NCI-H2196 treated with DMSO at 0.1 percent for 48 hours (cell line): ENCODE data around the gene ZNF304.
"Not testable (repeated sequence)": the region's sequence is repeated elsewhere in the genome, so short reads cannot be mapped to it uniquely, and the experiment has no call there.

Experiments used
- DNase-seq: peaks from one replicate; lab custom pipeline; 2025; ENCODE audit not compliant: unreplicated experiment; lab: John Stamatoyannopoulos, UW

The ZNF304 gene

GRCh38 chr19:57359300-57359699 is 8.2 kb downstream of the ZNF304 start:
- no peak for DNase-seq

- no peak for DNase-seq
These were observed 11.3 kb downstream of the ZNF304 start for GRCh38 chr19:57362419-57362818.

- peak; percentile 97 for DNase-seq
These were observed 12.1 kb downstream of the ZNF304 start, which contains the start of the genes TRAPPC2B and ZNF547 for GRCh38 chr19:57362997-57363687. Gene TRAPPC2B, plus strand, starts transcription at chr19:57363551. Its CDS starts 1,283 bp downstream, at chr19:57364834. Gene ZNF547, plus strand, starts transcription at chr19:57363551. Its CDS starts 5,005 bp downstream, at chr19:57368556.

- no peak for DNase-seq
These were observed 12.7 kb downstream of the ZNF304 start for GRCh38 chr19:57363688-57364181.

DNA sequence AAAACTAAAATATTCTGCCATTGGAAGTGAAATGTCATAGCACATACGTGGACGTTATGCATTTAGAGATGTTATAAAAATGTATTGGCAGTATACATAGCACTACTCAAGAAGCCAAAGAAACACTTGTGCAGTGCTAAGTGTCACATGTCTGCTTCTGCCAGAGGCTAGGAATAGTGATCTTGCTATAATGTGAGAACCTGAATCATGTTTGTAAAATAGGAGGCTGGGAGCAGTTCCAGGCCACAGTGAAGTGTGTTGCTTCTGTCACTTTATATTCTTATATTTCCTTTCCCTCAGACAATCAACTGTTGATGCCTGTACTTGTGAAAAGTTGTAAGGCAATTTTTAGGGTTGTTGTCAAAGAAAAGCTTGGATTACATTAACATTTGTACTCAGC is 15.7 kb downstream of the ZNF304 start:
- DNase-seq = no peak

DNA sequence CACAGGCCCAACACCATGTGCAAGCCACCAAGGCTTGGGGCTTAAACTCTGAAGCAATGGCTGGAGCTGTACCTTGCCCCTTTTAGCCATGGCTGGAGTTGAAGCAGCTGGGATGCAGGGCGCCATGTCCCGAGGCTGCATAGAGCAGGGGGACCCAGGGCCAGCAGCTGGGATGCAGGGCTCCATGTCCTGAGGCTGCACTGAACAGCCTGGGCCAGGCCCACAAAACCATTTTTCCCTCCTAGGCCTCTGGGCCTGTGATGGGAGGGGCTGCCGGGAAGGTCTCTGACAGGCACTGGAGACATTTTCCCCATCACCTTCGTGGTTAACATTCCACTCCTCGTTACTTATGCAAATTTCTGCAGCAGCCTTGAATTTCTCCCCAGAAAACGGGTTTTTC is 23.1 kb downstream of the ZNF304 start:
- no peak for DNase-seq

DNA sequence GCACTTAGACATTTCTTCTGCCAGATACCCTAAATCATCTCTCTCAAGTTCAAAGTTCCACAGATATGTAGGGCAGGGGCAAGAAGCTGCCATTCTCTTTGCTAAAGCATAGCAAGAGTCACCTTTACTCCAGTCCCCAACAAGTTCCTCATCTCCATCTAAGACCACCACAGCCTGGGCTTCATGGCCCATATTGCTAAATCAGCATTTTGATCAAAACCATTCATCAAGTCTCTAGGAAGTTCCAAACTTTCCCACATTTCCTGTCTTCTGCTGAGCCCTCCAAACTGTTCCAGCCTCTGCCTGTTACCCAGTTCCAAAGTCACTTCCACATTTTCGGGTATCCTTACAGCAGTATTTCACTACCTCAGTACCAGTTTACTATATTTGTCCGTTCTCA is 23.6 kb downstream of the ZNF304 start:
- DNase-seq = not testable (repeated sequence)

DNA sequence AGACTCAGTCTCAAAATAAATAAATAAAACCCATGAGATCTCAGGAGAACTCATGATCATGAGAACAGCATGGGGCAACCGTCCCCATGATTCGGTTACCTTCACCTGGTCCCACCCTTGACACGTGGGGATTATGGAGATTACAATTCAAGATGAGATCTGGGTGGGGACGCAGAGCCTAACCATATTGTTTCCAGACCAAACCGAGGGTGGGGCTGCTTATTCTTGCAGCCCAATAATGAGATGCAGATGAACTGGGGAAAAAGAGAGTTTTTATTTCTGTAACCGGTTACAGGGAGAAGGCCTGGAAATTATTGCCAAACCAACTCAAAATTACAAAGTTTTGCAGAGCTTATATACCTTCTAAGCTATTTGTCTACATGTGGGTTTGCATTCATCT is 25.1 kb downstream of the ZNF304 start:
- no peak for DNase-seq

- DNase-seq = no peak
These were observed 26.6 kb downstream of the ZNF304 start for GRCh38 chr19:57377498-57378146.

GRCh38 chr19:57380923-57381322 is 29.9 kb downstream of the ZNF304 start:
- no peak for DNase-seq

DNA sequence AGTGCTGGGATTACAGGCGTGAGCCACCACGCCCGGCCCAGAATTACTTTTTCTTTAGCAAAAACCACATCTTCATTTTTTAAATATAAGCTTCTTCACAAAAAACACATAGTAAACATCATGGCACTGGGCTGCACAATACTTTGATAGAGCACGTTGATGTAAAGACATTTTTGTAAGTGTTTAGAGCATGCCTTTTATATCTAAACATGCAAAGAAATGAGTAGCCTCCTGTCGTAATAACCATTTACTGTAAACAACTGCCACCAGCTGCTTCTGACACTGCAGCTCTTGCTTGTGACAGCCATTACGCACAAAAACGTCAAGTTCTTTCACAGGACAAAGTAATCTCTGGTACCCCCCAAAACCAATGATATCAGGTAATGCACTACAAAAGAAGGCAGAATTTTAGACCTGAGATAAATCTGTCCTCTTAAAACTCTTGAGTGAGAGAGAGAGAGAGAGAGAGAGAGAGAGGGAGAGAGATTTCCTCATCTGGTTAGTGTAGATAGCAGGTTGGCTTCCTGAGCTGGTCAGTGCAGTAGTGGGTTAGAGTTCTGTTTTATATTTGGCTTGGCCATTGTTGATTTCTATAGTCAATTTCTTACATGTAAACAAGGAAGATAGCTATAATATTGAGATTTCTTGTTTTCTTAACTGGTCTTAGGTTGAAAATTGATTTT is 31.9 kb downstream of the ZNF304 start:
- no peak for DNase-seq

DNA sequence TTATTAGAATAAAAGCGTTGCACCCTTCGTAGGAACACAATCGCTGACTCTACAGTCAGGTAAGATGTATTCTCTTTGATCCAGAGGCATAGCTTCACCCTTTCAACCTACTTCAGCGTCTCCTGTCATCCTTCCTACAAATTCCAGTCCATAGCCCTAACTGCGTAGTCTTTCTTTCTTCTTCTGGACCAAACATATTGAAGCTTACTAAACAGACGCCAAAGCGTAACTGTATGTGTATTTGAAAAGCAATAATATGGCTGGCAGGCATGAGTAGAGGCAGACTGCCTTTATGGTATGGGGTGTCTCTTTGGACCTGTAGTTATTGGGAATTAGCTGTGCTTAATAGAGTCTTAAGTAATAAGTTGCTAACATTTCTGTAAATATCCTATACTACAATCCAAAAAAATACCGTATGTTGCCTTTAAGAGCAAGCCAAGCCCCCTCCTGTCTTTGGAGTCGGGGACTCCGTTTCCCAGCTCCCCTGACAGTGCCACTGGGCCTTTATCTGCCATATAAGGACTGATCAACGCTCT is 38.2 kb downstream of the ZNF304 start:
- no peak for DNase-seq

GRCh38 chr19:57389730-57390598 is 38.9 kb downstream of the ZNF304 start, which contains the start of gene ZNF548:
Gene ZNF548, plus strand, starts transcription at chr19:57389854. Its CDS starts 246 bp downstream, at chr19:57390100.
- peak; percentile 94 for DNase-seq

GRCh38 chr19:57395710-57396109 is 44.6 kb downstream of the ZNF304 start:
- DNase-seq = no peak

GRCh38 chr19:57398868-57399267 is 47.8 kb downstream of the ZNF304 start:
- DNase-seq = no peak

DNA sequence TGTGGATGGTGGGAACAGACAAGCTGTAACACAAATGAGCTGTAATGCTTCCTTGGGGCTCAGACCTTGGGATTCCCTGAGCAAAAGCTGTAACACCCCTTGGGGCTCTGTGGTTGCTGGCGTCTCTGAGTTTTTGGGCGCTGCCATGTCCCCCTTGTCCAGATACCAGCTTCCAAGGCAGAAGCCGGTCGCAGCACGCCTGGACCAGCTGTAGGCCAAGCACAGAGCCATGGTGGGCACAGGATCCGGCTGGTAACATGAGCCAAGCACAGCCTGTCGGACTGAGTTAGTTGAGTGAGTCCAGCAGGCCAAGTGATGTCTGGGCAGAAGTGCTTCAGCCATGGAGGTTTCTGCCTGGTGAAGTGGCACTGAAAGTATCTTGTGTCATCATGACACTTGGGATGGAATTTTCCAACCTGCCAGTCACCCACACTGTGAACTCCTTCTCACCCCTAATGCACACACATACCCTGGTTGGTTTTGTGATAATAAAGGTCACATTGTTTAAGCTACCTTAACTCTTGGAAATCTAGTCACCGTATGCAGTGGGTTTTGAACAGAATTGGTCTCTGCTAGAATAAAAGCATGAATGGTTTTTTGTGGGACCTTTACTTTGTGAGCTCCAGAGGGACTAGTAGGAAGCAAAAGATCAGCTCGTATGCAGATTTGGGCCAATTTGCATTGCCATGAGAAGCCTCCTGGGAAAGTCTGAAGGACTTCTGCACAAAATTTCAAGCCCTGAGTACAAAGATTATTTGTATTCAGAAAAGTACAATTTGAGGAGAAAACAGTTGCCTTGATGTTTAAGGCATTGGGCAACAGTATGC is 52.9 kb downstream of the ZNF304 start:
- no peak for DNase-seq

DNA sequence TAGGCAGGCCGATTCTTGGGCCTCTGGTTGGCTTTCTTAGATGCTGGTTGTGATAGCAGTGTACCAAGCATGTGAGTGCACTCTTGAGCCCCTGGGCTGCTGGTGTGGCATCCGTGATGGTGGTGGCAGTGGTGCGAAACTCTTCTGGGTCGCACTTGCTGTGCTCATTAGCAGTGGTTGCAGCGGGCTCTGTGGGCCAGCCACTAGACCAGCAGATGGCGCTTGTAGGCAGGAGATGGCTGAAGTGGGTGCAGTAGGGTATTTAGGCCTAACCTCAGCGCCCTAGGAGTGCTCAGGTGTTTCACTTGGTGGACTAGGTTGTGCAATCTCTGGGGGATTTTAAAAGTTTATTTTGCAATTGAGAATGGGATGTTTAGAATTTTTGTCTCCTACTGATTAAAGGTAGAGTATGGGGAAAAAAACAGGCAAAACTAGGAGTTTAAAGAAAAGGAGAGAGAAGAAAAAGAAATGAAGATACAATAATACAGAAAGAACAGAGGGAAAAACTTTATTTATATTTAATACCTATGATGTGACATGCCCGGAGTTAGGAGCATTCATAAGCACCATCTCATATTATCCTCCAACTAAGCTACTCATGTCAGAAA is 55.5 kb downstream of the ZNF304 start:
- DNase-seq = no peak
